OCI-LY7 (cell line): ENCODE measurements around the gene MSN. TPM values are rescaled to one million over a fixed set of nuclear protein-coding genes. Genes with fewer than 3 reads are reported as not detected.

Experiments
- BruUV-seq: library from RNA; stranded (reverse); fragments of 400-500 nt; replicated peaks from 2 replicates; lab custom pipeline; 2021; lab: Mats Ljungman, UMichigan
- CTCF ChIA-PET: fragments of 300-600 bp; sonication (Branson Sonifier 250); formaldehyde crosslinking; loops from one replicate; lab custom pipeline; 2022; ENCODE audit warnings: antibody characterized with exemption; ENCODE audit not compliant: unreplicated experiment; lab: Charles Lee
- POLR2A ChIA-PET: fragments of 300-600 bp; sonication (Branson Sonifier 250); formaldehyde crosslinking; loops from one replicate; lab custom pipeline; 2022; ENCODE audit warnings: antibody characterized with exemption; lab: Charles Lee
- DNase-seq: peaks from one replicate; pipeline ENCODE4 v3.0.0-alpha.2; 2015; ENCODE audit warnings: low spot score
- H2AFZ ChIP-seq: fragments of 200-600 bp; sonication (generic), shearing (Covaris generic); 2 replicates; pipeline ENCODE4 v1.6.1; 2014; ENCODE audit warnings: mild to moderate bottlenecking, antibody characterized with exemption, low read length, moderate library complexity
- H3K27ac ChIP-seq: fragments of 200-600 bp; sonication (generic); 2 replicates; pipeline ENCODE4 v1.5.1; 2014; ENCODE audit warnings: mixed run types, low read depth, mild to moderate bottlenecking, moderate library complexity, low read length, inconsistent platforms; ENCODE audit not compliant: poor library complexity, severe bottlenecking
- H3K36me3 ChIP-seq: fragments of 200-600 bp; sonication (generic); 2 replicates; pipeline ENCODE4 v1.6.1; 2014; ENCODE audit warnings: mild to moderate bottlenecking, antibody characterized with exemption, low read length, moderate library complexity, mixed read lengths; ENCODE audit not compliant: insufficient read depth
- H3K4me1 ChIP-seq: fragments of 200-600 bp; sonication (generic); 2 replicates; pipeline ENCODE4 v1.5.1; 2014; ENCODE audit warnings: mild to moderate bottlenecking, low read length; ENCODE audit not compliant: insufficient read depth, poor library complexity, severe bottlenecking
- H3K4me2 ChIP-seq: fragments of 200-600 bp; sonication (generic); 2 replicates; pipeline ENCODE4 v1.6.1; 2014; ENCODE audit warnings: mild to moderate bottlenecking, low read length
- H3K4me3 ChIP-seq: fragments of 200-600 bp; sonication (generic); 2 replicates; pipeline ENCODE4 v1.5.1; 2014; ENCODE audit warnings: mild to moderate bottlenecking, low read depth, low read length; ENCODE audit not compliant: poor library complexity, severe bottlenecking
- H3K79me2 ChIP-seq: fragments of 200-600 bp; sonication (generic); 2 replicates; pipeline ENCODE4 v1.6.1; 2016; ENCODE audit warnings: low read depth, mild to moderate bottlenecking, low read length, moderate library complexity, mixed read lengths; ENCODE audit not compliant: insufficient read depth
- H3K9me2 ChIP-seq: fragments of 200-600 bp; sonication (generic); 2 replicates; pipeline ENCODE4 v1.6.1; 2016; ENCODE audit warnings: mild to moderate bottlenecking, low read length, mixed read lengths; ENCODE audit not compliant: insufficient read depth
- H3K9me3 ChIP-seq: fragments of 200-600 bp; sonication (generic); 2 replicates; pipeline ENCODE4 v1.6.1; 2014; ENCODE audit warnings: mild to moderate bottlenecking, mixed run types, low read length, mixed read lengths
- H4K20me1 ChIP-seq: fragments of 200-600 bp; sonication (generic); 2 replicates; pipeline ENCODE4 v1.6.1; 2014; ENCODE audit warnings: mild to moderate bottlenecking, antibody characterized with exemption, low read length, moderate library complexity, mixed read lengths; ENCODE audit not compliant: insufficient read depth
- CTCF ChIP-seq: fragments of 200-600 bp; sonication (generic); conservative IDR thresholded peaks from 2 replicates; pipeline ENCODE4 v1.5.1; 2014; ENCODE audit warnings: mild to moderate bottlenecking, antibody characterized with exemption, low read length, moderate library complexity, mixed read lengths
- EZH2phosphoT487 ChIP-seq: fragments of 200-600 bp; sonication (generic); IDR thresholded peaks from 2 replicates; pipeline ENCODE4 v1.6.1; 2018; ENCODE audit warnings: low read depth, borderline replicate concordance, mild to moderate bottlenecking, mixed run types, antibody characterized with exemption, low read length, moderate library complexity, mixed read lengths
- intact Hi-C: fragments of 100-400 bp; cut with micrococcal nuclease; formaldehyde crosslinking; loops from one replicate; pipeline ENCODE4 v1.10.0; 2022; ENCODE audit not compliant: unreplicated experiment
- total RNA-seq, 2 experiments: library from RNA; depleted of rRNA in 1 of 2; stranded (reverse); fragments of >200 nt in 1 of 2; shearing (Covaris generic) in 1 of 2; gene quantifications; 2 replicates each; pipeline ENCODE4 v1.2.3, GENCODE V29; 2014 to 2022

The MSN gene
- total RNA-seq, 2 experiments from 2014 or later = 95.8 to 143 TPM

DNA sequence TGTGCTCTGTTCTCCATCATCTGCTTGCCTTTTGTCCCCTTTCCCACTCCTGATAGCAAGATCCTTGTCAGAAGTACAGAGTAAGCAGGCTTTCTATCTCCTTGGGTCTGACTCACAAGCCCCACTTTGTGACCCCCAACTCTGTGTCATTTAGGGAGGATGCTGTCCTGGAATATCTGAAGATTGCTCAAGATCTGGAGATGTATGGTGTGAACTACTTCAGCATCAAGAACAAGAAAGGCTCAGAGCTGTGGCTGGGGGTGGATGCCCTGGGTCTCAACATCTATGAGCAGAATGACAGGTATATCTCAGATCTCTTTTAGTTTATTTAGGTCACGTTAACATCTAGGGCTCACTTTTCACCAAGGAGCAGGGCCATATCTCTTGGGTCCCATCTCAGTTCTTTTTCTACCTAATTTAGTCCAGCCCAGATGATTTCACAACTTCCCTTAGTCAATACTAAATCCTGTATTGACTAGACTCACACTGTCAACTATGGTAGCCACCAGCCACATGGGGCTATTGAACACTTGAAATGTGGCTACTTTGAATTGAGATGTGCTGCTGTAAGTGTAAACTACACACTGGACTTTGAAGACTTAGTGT, 64.3 kb downstream of the MSN start:
- Histone ChIP-seq H3K4me1 (no peaks in the 10 kb centered on the region), H3K27ac (no peak overlapping the region), H3K4me2 (no peak overlapping the region), H4K20me1 (no peaks in the 10 kb centered on the region), H2AFZ (no peak overlapping the region), H3K79me2 (no peaks in the 10 kb centered on the region), H3K36me3 (peaks cover 94% of the 10 kb centered on the region), H3K4me3 (no peak overlapping the region), H3K9me2 (no peaks in the 10 kb centered on the region), H3K9me3 (no peaks in the 10 kb centered on the region)
- ChIA-PET POLR2A (no interaction called here), CTCF (no interaction called here)
- TF ChIP-seq CTCF (no peak), EZH2phosphoT487 (no peak)
- DNase-seq = no peak
- BruUV-seq = no TSS peak
- intact Hi-C loops = no loop called here

- Histone ChIP-seq H3K4me3 (no peak overlapping the region), H4K20me1 (no peaks in the 10 kb centered on the region), H2AFZ (no peak overlapping the region), H3K79me2 (no peaks in the 10 kb centered on the region), H3K4me1 (no peaks in the 10 kb centered on the region), H3K27ac (no peak overlapping the region), H3K36me3 (peaks cover 61% of the 10 kb centered on the region), H3K9me2 (no peaks in the 10 kb centered on the region), H3K4me2 (no peak overlapping the region), H3K9me3 (no peaks in the 10 kb centered on the region)
- no peak for DNase-seq
- intact Hi-C loops = no loop called here
- TF ChIP-seq EZH2phosphoT487 = no peak
- TF ChIP-seq CTCF = no peak
- BruUV-seq = no TSS peak
- CTCF ChIA-PET = no interaction called here
- POLR2A ChIA-PET = no interaction called here
These were observed 73.5 kb downstream of the MSN start for GRCh38 chrX:65740909-65741308.

- Histone ChIP-seq H3K4me3 (no peak overlapping the region), H2AFZ (no peak overlapping the region), H3K79me2 (no peaks in the 10 kb centered on the region), H3K36me3 (peaks cover 53% of the 10 kb centered on the region), H3K9me3 (no peaks in the 10 kb centered on the region), H3K4me2 (no peak overlapping the region), H4K20me1 (no peaks in the 10 kb centered on the region), H3K9me2 (no peaks in the 10 kb centered on the region), H3K27ac (no peak overlapping the region), H3K4me1 (no peaks in the 10 kb centered on the region)
- intact Hi-C loops = no loop called here
- ChIA-PET CTCF (no interaction called here), POLR2A (no interaction called here)
- no peak for DNase-seq
- no TSS peak for BruUV-seq
- TF ChIP-seq CTCF (no peak), EZH2phosphoT487 (no peak)
These were observed 74.4 kb downstream of the MSN start for GRCh38 chrX:65741823-65742222.
